ENCODE measurements around the gene SF1.

SF1 gene

DNA sequence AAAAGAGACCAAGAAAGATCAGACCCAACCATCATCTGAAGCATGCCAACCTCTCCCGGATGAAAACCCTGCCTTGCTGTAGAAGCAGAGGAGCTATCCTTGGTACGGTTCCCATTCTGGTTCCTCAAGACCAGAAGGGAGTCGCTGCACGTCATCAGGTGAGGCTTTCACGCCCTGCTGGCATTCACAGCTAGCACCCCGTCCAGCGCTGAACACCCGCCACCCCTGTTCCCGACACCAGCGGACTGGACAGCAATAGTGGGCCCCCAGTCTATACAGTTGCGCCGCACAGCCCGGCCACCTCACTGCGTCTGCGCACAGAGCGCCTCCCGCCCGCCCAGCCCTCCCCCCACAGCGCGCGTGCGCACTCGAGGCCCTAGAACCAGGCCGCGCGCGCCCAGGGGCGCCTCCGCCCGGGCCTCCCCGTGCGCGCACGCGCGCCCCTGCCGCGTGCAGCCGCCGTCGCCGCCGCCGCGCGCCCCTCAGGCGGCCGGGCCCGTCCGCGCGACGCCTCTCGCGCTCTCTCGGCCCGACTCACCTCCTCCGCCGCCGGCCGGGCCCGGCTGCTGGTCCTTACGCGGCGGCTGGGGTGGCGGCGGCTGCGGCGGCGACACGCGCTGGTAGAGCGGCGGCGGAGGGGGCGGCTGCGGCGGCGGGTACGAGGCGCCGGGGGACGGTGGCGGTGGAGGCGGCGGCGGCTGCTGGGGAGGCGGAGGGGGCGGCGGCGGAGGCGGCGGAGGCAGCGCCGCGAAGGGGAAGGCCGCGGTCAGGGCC is 706 bp downstream of the SF1 start:
- peak; percentile 71 for DNase-seq

GRCh38 chr11:64776875-64777274 is 1.5 kb downstream of the SF1 start:
- DNase-seq: no peak

GRCh38 chr11:64776425-64776824 is 1.9 kb downstream of the SF1 start:
- no peak for DNase-seq

GRCh38 chr11:64774144-64774543 is 4.2 kb downstream of the SF1 start:
- no peak for DNase-seq

DNA sequence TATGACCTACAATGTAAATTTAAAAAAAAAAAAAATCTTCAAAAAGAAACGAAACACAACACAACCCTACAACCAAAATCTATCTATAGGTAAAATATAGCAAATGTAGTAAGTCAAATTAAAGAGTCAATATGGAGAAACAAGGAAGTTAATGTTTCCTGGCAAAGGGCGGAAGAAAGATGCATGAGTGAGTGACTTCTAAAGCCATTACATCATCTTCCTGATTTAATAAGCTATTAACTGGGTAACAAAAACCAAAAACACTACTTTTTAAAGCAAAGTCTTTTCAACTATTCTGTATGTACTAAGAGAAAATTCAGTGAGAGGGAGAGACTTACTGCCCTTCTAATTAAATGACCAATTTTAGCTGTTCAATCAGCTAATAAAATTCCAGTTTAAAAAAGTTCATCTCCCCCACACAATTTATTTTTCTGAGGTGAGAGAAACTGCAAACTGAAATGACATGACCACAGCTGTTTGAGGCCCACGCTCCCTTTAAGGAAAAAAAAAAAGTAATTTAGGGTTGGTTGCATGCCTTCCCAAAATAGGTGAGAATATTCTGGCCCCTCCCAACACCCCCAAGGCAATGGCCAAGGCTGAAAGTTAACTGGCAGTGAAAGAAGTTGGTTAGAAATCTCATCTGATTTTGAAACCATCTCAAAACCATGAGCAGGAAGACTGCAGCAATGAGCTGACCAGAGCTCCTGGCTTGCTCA is 5.9 kb downstream of the SF1 start:
- DNase-seq: no peak

DNA sequence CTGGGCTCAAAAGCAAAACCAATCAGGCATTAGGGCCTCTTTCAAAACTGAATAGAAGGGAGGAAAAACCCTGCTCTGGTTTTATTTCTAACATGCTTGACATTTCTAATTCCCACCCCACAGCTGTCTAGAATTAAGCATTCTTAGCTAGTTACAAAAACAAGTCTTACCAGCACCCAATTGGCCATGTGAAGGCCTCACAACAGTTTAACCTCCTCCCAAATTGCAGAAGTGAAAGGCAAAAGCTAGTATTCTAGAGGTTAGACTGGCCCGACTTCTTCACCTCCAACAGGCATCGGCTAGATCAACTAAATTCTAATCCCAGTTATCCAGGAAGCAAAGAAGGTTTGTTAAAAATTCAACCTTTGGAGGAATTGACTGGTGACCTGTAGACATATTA is 6.5 kb downstream of the SF1 start:
- DNase-seq: no peak

GRCh38 chr11:64770120-64770519 is 8.2 kb downstream of the SF1 start:
- DNase-seq: no peak

- no peak for DNase-seq
Observed at GRCh38 chr11:64769283-64769682, 9.1 kb downstream of the SF1 start.

DNA sequence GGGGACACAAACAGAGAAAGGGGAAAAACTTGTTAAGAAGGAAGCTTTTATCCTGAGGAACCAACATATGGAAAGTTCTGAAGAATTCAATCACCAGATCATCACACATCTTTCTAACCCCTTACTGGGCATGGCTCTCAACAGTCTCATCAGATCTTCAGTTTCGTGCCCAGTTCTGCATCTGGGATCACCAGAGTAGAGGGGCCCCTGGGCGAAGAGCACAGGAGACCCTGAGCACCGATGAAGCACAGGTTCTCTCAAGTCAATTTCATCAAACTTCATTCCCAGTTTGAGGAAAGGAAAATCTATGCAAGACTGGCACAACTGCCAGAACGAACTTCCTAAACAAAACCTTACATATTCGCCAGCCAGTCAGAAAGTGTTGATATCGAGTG is 10.0 kb downstream of the SF1 start:
- no peak for DNase-seq

GRCh38 chr11:64767344-64768299 is 10.7 kb downstream of the SF1 start:
- DNase-seq: peak; percentile 30

GRCh38 chr11:64766881-64767280 is 11.5 kb downstream of the SF1 start:
- DNase-seq: no peak

DNA sequence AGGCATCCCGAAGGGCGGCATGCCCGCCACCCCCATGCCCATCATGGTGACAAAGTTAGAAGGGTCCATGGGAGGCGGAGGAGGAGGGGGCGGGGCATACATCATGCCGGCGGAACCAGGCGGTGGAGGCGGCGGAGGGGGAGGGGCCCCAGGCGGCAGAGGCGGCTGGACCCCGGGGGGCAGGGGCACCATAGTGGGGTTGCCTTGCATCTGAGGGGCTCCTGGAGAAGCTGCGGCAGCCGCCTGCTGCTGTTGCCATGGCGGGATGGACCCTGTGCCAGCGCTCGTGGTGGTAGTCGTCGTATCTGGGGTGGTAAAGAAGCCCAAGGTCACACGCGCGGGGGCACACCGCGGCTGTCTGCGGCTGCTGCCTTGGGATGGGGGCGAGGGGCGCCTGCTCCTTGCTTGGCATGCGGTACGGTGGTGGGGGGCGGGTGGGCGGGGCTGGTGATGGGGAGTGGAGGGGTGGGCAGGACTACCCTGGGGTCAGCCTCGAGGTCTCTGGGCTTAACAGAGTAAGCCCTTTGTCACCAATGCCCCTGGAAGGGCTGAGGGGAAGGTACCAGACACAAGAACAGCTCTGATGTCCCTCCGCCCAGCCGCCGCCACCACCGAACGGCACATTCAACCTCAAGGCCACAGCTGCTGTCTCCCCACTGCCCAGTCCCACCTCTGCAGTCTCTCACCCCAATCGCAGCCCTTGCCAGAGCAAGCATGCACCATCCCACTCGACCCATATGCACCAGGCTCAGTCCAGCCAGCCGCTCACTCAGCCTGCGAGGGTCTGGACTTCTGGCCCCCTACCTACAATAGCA is 12.3 kb downstream of the SF1 start:
- no peak for DNase-seq

- no peak for DNase-seq
Observed at GRCh38 chr11:64765291-64765850, 13.0 kb downstream of the SF1 start.

GRCh38 chr11:64764753-64765152 is 13.6 kb downstream of the SF1 start:
- DNase-seq: no peak

DNA sequence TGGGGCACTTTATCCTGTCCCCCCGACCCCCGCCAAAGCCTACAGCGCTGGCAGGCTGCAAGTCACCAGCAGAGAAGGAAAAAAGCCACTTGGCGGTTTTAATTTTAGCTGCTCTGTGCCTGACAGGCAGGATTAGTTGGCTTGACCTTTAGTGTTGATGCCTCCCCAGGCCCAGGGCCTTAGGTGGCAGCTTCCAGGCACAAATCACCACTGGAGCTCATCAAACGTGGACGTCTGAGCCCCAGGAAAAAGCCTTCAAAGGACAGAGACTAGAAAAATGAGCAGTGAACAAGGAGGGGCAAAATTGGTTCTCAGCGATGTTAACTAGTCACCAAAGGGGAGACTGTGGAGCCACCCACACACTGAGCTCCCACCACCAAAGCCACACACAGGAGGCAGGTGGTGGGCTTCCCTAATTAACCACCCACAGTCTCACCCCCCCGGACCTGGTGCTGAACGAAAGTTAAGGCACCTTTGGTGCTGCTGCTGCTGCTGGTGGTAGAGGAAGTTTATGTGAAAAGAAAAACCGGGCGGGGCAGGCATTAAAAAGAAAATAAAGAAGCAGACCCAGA is 14.2 kb downstream of the SF1 start:
- DNase-seq: no peak

DNA sequence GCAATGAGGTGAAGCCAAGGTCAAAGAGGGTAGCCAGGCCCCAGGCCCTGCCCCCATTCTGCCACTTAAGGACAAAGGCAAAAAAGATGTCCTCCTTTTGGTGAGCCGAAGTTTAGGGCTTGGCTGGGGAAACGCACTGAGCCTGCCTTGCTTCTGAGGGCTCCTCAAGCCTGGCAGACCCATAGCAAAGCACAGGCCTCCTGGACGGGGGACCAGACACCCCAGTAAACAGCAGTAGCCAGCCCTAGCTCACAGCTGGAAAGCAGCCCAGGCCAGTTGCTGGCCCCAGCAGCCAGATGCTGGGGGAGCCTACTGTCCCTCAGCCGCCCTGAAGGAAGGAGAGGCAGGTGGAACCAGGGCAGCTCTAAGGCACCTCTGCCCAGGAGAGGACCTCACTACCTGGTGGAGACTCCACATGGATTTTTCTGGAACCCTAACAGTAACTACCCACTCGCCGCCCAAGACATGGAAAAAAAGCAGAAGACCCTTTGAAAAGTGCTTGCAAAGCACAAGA is 14.8 kb downstream of the SF1 start:
- no peak for DNase-seq

DNA sequence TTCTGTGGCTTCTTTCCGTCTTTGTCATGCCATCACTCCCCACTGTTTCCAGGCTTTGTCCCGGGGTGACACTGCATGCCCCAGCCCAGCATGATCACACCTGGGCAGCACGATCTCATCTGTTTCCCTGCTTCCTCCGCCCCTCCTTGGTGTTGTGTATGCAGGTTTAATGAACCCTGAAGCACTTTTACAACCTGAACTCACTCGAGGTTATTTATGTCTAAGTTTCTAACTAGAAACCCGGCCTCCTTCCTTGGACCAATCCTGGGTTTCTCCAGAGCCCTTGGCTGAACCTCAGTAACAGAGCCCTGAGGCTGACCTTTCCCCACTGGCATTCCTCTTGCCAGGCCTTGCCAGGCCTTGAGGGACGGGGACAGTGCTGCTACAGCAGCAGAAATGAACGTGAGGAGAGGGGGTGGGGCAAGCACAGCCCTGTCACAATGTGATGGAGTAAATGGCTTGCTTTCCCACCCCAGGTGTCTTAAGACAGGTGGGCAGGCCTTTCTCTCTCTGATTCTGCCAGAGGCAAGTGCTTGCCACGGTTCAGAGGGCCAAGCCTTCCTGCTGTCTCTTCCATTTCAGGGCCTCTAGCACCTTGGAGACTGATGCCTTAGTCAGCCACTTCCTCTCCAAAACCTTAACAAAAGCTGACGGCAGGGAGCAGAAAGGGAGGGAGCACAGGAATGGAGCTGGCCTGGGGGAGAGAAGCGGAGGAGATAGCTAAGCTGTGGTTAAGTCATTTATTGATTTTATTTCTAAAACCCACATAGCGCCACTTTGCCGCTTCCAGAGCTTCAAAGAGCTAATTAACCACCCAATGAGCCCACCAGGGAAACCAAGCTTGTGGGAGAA is 15.4 kb downstream of the SF1 start:
- DNase-seq: peak; percentile 19

- DNase-seq: no peak
Observed at GRCh38 chr11:64762277-64762673, 16.1 kb downstream of the SF1 start.

DNA sequence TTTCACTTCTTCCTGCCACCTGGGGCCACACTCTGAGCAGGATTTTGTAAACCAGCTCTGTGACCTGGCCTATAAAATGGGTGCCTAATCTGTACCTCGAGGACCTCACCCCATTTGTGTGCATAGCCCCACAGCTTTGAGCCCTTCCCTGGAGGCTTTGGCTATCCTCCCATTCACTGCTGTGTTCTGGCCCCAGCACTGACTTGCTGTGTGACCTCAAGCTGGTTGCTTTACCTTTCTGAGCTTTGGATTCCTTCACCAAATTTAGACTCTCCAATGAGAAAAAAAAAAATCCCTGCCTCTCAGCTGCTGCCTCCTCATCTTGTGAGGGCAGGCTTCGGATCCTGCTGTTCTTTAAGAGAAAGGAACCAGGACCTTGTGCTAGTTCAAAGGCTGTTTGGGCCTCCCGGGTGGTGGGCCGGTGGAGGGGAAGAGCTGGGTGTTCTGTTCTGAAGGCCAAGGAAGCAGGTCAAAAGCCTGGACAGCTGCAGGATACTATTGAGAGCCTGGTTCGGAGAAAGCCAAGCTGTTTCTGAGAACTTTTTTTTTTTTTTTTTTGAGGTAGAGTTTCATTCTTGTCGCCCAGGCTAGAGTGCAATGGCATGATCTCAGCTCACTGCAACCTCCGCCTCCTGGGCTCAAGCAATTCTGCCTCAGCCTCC is 17.5 kb downstream of the SF1 start:
- DNase-seq: no peak
